Measurements from ENCODE around the gene AFF3.
"Not testable (repeated sequence)": the region's sequence is repeated elsewhere in the genome, so short reads cannot be mapped to it uniquely, and the experiment has no call there.

AFF3 gene

GRCh38 chr2:100142393-100142792 lies at the start of gene AFF3:
TSS of gene AFF3 (minus strand) at chr2:100142590. CDS start at chr2:100104454, 38,136 bp downstream.
- DNase-seq (ENCODE audit: low read depth), result no peak

- DNase-seq (ENCODE audit: low read depth), result no peak
Observed at GRCh38 chr2:100189387-100189786, 47.0 kb upstream of the AFF3 start.

- DNase-seq (ENCODE audit: low read depth), result no peak
Observed at GRCh38 chr2:100188326-100188725, 45.9 kb upstream of the AFF3 start.

- no peak for DNase-seq (ENCODE audit: low read depth)
Observed at GRCh38 chr2:100186126-100186525, 43.7 kb upstream of the AFF3 start.

GRCh38 chr2:100185516-100185915 lies 43.1 kb upstream of the AFF3 start:
- no peak for DNase-seq (ENCODE audit: low read depth)

- no peak for DNase-seq (ENCODE audit: low read depth)
Observed at GRCh38 chr2:100185105-100185504, 42.7 kb upstream of the AFF3 start.

GRCh38 chr2:100184055-100184737 lies 41.8 kb upstream of the AFF3 start:
- DNase-seq (ENCODE audit: low read depth), result no peak

- no peak for DNase-seq (ENCODE audit: low read depth)
Observed at GRCh38 chr2:100182494-100183361, 40.3 kb upstream of the AFF3 start.

- DNase-seq (ENCODE audit: low read depth), result no peak
Observed at GRCh38 chr2:100180503-100180902, 38.1 kb upstream of the AFF3 start.

- DNase-seq (ENCODE audit: low read depth), result no peak
Observed at GRCh38 chr2:100179806-100180205, 37.4 kb upstream of the AFF3 start.

- DNase-seq (ENCODE audit: low read depth), result no peak
Observed at GRCh38 chr2:100178864-100179263, 36.5 kb upstream of the AFF3 start.

GRCh38 chr2:100178085-100178788 lies 35.8 kb upstream of the AFF3 start:
- no peak for DNase-seq (ENCODE audit: low read depth)

GRCh38 chr2:100176925-100177324 lies 34.5 kb upstream of the AFF3 start:
- DNase-seq (ENCODE audit: low read depth), result no peak

- DNase-seq (ENCODE audit: low read depth), result no peak
Observed at GRCh38 chr2:100174026-100174431, 31.6 kb upstream of the AFF3 start.

GRCh38 chr2:100166701-100167100 lies 24.3 kb upstream of the AFF3 start:
- no peak for DNase-seq (ENCODE audit: low read depth)

- DNase-seq (ENCODE audit: low read depth), result no peak
Observed at GRCh38 chr2:100163605-100164004, 21.2 kb upstream of the AFF3 start.

- DNase-seq (ENCODE audit: low read depth), result no peak
Observed at GRCh38 chr2:100161945-100162620, 19.7 kb upstream of the AFF3 start.

- no peak for DNase-seq (ENCODE audit: low read depth)
Observed at GRCh38 chr2:100160396-100160795, 18.0 kb upstream of the AFF3 start.

GRCh38 chr2:100151832-100152231 lies 9.4 kb upstream of the AFF3 start:
- DNase-seq (ENCODE audit: low read depth), result not testable (repeated sequence)

GRCh38 chr2:100151310-100151709 lies 8.9 kb upstream of the AFF3 start:
- no peak for DNase-seq (ENCODE audit: low read depth)

- no peak for DNase-seq (ENCODE audit: low read depth)
Observed at GRCh38 chr2:100148883-100149282, 6.5 kb upstream of the AFF3 start.

GRCh38 chr2:100146657-100146960 lies 4.2 kb upstream of the AFF3 start:
- no peak for DNase-seq (ENCODE audit: low read depth)

All from stimulated activated CD8-positive, alpha-beta memory T cell treated with anti-CD3 and anti-CD28 coated beads, Interleukin-12 subunit alpha, Interleukin-12 subunit beta, amount 100 ng/mL, for 4 hours (primary cell).